Tibial nerve (tissue), 4 donors: ENCODE results near the gene FAM98B. TPM values are rescaled to one million over a fixed set of nuclear protein-coding genes. Genes with fewer than 3 reads are reported as not detected.

Experiments used
- DNase-seq, 2 donors: peaks; one replicate each; pipeline ENCODE4 v3.0.0-alpha.2; 2019; ENCODE audit warnings: low spot score in 2 of 2
- H3K27ac ChIP-seq, 4 donors: fragments of 200-600 bp; sonication (generic) in 3 of 4; one replicate each; pipeline ENCODE4 v1.5.1; 2017 to 2019; ENCODE audit warnings: mild to moderate bottlenecking in 1 of 4
- H3K27me3 ChIP-seq, 2 donors: fragments of 200-600 bp; sonication (generic) in 1 of 2; one replicate each; pipeline versions ENCODE4 v1.5.1 to v1.6.0; 2017 to 2019
- H3K36me3 ChIP-seq, 3 donors: fragments of 200-600 bp; sonication (generic); one replicate each; pipeline ENCODE4 v1.5.1; 2018 to 2019
- H3K4me1 ChIP-seq, 4 donors: fragments of 200-600 bp; sonication (generic) in 3 of 4; one replicate each; pipeline ENCODE4 v1.5.1; 2017 to 2019
- H3K4me3 ChIP-seq, 4 donors: fragments of 200-600 bp; sonication (generic) in 3 of 4; one replicate each; pipeline ENCODE4 v1.5.1; 2017 to 2019; ENCODE audit warnings: mild to moderate bottlenecking in 1 of 4, moderate library complexity in 1 of 4
- H3K9me3 ChIP-seq, 4 donors: fragments of 200-600 bp; sonication (generic) in 3 of 4; one replicate each; pipeline ENCODE4 v1.5.1; 2017 to 2019
- CTCF ChIP-seq, 5 experiments: fragments of 200-600 bp in 3 of 5; fragments of 450-650 bp in 2 of 5; sonication (generic) in 3 of 5; IDR thresholded peaks; one replicate each; pipeline ENCODE4 v1.5.1; 2016 to 2019; ENCODE audit warnings: antibody characterized with exemption in 5 of 5, mild to moderate bottlenecking in 3 of 5, moderate library complexity in 2 of 5
- EP300 ChIP-seq, 2 donors: sonication (generic); formaldehyde crosslinking; IDR thresholded peaks; one replicate each; pipeline ENCODE4 v1.6.1; 2017; ENCODE audit warnings: antibody characterized with exemption in 2 of 2, mild to moderate bottlenecking in 1 of 2
- POLR2A ChIP-seq, 2 donors: fragments of 450-650 bp; IDR thresholded peaks; one replicate each; pipeline ENCODE4 v1.6.1; 2017; ENCODE audit warnings: antibody characterized with exemption in 2 of 2, mild to moderate bottlenecking in 2 of 2, moderate library complexity in 2 of 2
- WGBS, 2 donors: methylation state at CpG; one replicate each; pipeline ENCODE4 v1.1.5; 2018; 5-methylcytosine and 5-hydroxymethylcytosine counted together
- total RNA-seq, 4 donors: library from RNA; depleted of rRNA; stranded (reverse); fragments of >200 nt; gene quantifications; one replicate each; pipeline ENCODE4 v1.1.0, GENCODE V29; 2016

FAM98B gene
- total RNA-seq, 4 donors from 2014 or later, result 7.3 to 17.5 (median 10.9) TPM

- no peaks in the 10 kb centered on the region for H3K4me1 ChIP-seq
- H3K27ac ChIP-seq, result no peak overlapping the region
- TF ChIP-seq POLR2A (IDR thresholded peaks at IDR 0.05), result no peak
- no peak for TF ChIP-seq CTCF (IDR thresholded peaks at IDR 0.05)
- TF ChIP-seq EP300 (IDR thresholded peaks at IDR 0.05), result no peak
- no peak for DNase-seq
- H3K27me3 ChIP-seq, result no peaks in the 10 kb centered on the region
- no peaks in the 10 kb centered on the region for H3K9me3 ChIP-seq
- no peaks in the 10 kb centered on the region for H3K36me3 ChIP-seq
- 82 to 93% methylated on average over 5 of the region's 5 CpGs for WGBS, 2 donors
- no peak overlapping the region for H3K4me3 ChIP-seq
These were observed 70.2 kb downstream of the FAM98B start for GRCh38 chr15:38524156-38524555.

GRCh38 chr15:38525489-38525888, 71.6 kb downstream of the FAM98B start:
- DNase-seq, result no peak
- Histone ChIP-seq H3K4me3 (no peak overlapping the region), H3K36me3 (no peaks in the 10 kb centered on the region), H3K9me3 (no peaks in the 10 kb centered on the region), H3K4me1 (no peaks in the 10 kb centered on the region), H3K27ac (no peak overlapping the region), H3K27me3 (no peaks in the 10 kb centered on the region)
- 87 to 89% methylated on average over 6 of the region's 6 CpGs for WGBS, 2 donors
- no peak for TF ChIP-seq EP300 (IDR thresholded peaks at IDR 0.05)
- TF ChIP-seq CTCF (IDR thresholded peaks at IDR 0.05), result no peak
- TF ChIP-seq POLR2A (IDR thresholded peaks at IDR 0.05), result no peak

- no peaks in the 10 kb centered on the region for H3K27me3 ChIP-seq
- DNase-seq, result no peak
- H3K27ac ChIP-seq, result no peak overlapping the region
- H3K4me3 ChIP-seq, result no peak overlapping the region
- no peak for TF ChIP-seq POLR2A (IDR thresholded peaks at IDR 0.05)
- no peaks in the 10 kb centered on the region for H3K36me3 ChIP-seq
- no peaks in the 10 kb centered on the region for H3K4me1 ChIP-seq
- 90 to 100% methylated on average over 2 of the region's 2 CpGs for WGBS, 2 donors
- no peaks in the 10 kb centered on the region for H3K9me3 ChIP-seq
These were observed 72.2 kb downstream of the FAM98B start for GRCh38 chr15:38526158-38526557.

GRCh38 chr15:38528294-38528693, 74.4 kb downstream of the FAM98B start:
- no peak for TF ChIP-seq EP300 (IDR thresholded peaks at IDR 0.05)
- TF ChIP-seq POLR2A (IDR thresholded peaks at IDR 0.05), result no peak
- no peak for TF ChIP-seq CTCF (IDR thresholded peaks at IDR 0.05)
- Histone ChIP-seq H3K36me3 (no peaks in the 10 kb centered on the region), H3K27me3 (no peaks in the 10 kb centered on the region), H3K4me1 (no peaks in the 10 kb centered on the region), H3K4me3 (no peak overlapping the region), H3K9me3 (no peaks in the 10 kb centered on the region), H3K27ac (no peak overlapping the region)
- DNase-seq, result no peak
- WGBS, 2 donors, result 88 to 89% methylated on average over 1 of the region's 1 CpG

- Histone ChIP-seq H3K36me3 (no peaks in the 10 kb centered on the region), H3K4me3 (no peak overlapping the region), H3K4me1 (no peaks in the 10 kb centered on the region), H3K9me3 (no peaks in the 10 kb centered on the region), H3K27ac (no peak overlapping the region), H3K27me3 (no peaks in the 10 kb centered on the region)
- WGBS, 2 donors, result 79 to 86% methylated on average over 1 of the region's 1 CpG
- no peak for TF ChIP-seq EP300 (IDR thresholded peaks at IDR 0.05)
- TF ChIP-seq POLR2A (IDR thresholded peaks at IDR 0.05), result no peak
- no peak for TF ChIP-seq CTCF (IDR thresholded peaks at IDR 0.05)
- DNase-seq, result no peak
These were observed 76.2 kb downstream of the FAM98B start for GRCh38 chr15:38530113-38530512.

- Histone ChIP-seq H3K27me3 (no peaks in the 10 kb centered on the region), H3K9me3 (no peaks in the 10 kb centered on the region), H3K4me1 (no peaks in the 10 kb centered on the region), H3K27ac (no peak overlapping the region), H3K36me3 (no peaks in the 10 kb centered on the region), H3K4me3 (no peak overlapping the region)
- DNase-seq, result no peak
- TF ChIP-seq POLR2A (IDR thresholded peaks at IDR 0.05), result no peak
- TF ChIP-seq EP300 (IDR thresholded peaks at IDR 0.05), result no peak
- TF ChIP-seq CTCF (IDR thresholded peaks at IDR 0.05), result no peak
- WGBS, 2 donors, result 68 to 71% methylated on average over 4 of the region's 4 CpGs
These were observed 77.6 kb downstream of the FAM98B start for GRCh38 chr15:38531509-38531908.
